ENCODE measurements around the gene EXOSC5.
"Not testable (repeated sequence)": the region's sequence is repeated elsewhere in the genome, so short reads cannot be mapped to it uniquely, and the experiment has no call there.

Gene EXOSC5

DNA sequence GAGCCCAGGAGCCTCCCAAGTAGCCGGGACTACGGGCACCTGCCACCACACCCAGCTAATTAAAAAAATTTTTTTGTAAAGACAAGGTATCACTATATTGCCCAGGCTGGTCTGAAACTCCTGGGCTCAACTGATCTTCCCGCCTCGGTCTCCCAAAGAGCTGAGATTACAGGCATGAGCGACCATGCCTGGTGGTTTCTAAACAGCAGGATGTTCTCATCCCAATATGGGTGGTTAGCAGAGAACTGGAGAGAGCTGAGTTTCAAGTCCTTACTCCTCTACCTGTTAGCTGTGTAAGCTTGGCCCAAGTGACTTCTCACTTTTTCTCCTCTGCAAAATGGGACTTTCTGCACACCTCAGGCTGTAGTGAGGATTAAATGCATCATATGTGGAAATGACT, 12.8 kb downstream of the EXOSC5 start:
- Histone ChIP-seq H3K9ac (ENCODE audit: low read depth, low read length) (no peak overlapping the region), H3K36me3 (ENCODE audit: insufficient read depth, low read length) (peaks cover 50% of the 10 kb centered on the region), H3K27me3 (ENCODE audit: insufficient read depth, low read length, poor library complexity) (no peaks in the 10 kb centered on the region), H3K79me2 (ENCODE audit: insufficient read depth, low read length) (no peaks in the 10 kb centered on the region), H2AFZ (ENCODE audit: low read depth, low read length) (no peak overlapping the region), H3K9me3 (ENCODE audit: insufficient read depth, low read length, severe bottlenecking) (no peaks in the 10 kb centered on the region), H3K4me2 (ENCODE audit: insufficient read depth, low read length) (no peak overlapping the region), H4K20me1 (ENCODE audit: insufficient read depth, low read length) (no peaks in the 10 kb centered on the region; the same call in 1 of the 2 replicates), H3K4me1 (ENCODE audit: insufficient read depth, low read length) (no peaks in the 10 kb centered on the region), H3K4me3 (ENCODE audit: low read depth in 1 of 2, low read length in 2 of 2) (no peak overlapping the region), H3K27ac (ENCODE audit: low read length) (no peak overlapping the region)
- no peak for DNase-seq
- no peak for TF ChIP-seq EZH2 (IDR thresholded peaks at IDR 0.05; ENCODE audit: borderline replicate concordance, low read depth, low read length, severe bottlenecking)
- TF ChIP-seq, protein P1, sequence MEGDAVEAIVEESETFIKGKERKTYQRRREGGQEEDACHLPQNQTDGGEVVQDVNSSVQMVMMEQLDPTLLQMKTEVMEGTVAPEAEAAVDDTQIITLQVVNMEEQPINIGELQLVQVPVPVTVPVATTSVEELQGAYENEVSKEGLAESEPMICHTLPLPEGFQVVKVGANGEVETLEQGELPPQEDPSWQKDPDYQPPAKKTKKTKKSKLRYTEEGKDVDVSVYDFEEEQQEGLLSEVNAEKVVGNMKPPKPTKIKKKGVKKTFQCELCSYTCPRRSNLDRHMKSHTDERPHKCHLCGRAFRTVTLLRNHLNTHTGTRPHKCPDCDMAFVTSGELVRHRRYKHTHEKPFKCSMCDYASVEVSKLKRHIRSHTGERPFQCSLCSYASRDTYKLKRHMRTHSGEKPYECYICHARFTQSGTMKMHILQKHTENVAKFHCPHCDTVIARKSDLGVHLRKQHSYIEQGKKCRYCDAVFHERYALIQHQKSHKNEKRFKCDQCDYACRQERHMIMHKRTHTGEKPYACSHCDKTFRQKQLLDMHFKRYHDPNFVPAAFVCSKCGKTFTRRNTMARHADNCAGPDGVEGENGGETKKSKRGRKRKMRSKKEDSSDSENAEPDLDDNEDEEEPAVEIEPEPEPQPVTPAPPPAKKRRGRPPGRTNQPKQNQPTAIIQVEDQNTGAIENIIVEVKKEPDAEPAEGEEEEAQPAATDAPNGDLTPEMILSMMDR (IDR thresholded peaks at IDR 0.05; ENCODE audit: borderline replicate concordance, extremely low read depth, low read length, poor library complexity, severe bottlenecking), result no peak
- no peak for ATAC-seq (ENCODE audit: insufficient read depth, low read depth)

DNA sequence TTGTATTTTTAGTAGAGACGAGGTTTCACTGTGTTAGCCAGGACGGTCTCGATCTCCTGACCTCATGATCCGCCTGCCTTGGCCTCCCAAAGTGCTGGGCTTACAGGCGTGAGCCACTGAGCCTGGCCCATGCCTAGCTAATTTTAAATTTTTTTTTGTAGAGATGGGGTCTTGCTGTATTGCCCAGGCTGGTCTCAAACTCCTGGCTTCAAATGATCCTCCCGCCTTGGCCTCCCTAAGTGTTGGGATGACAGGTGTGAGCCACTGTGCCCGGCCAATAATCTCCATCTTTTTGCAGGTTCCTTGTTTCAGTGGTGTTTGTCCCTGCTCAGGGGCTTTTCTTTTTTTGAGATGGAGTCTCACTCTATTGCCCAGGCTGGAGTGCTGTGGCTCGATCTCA, 15.6 kb downstream of the EXOSC5 start:
- H3K36me3 ChIP-seq (ENCODE audit: insufficient read depth, low read length), result peaks cover 25% of the 10 kb centered on the region
- H3K9me3 ChIP-seq (ENCODE audit: insufficient read depth, low read length, severe bottlenecking); H3K4me2 ChIP-seq (ENCODE audit: insufficient read depth, low read length); ATAC-seq (ENCODE audit: insufficient read depth, low read depth); H2AFZ ChIP-seq (ENCODE audit: low read depth, low read length); H3K9ac ChIP-seq (ENCODE audit: low read depth, low read length); DNase-seq; H3K27ac ChIP-seq (ENCODE audit: low read length); H3K27me3 ChIP-seq (ENCODE audit: insufficient read depth, low read length, poor library complexity); H3K4me1 ChIP-seq (ENCODE audit: insufficient read depth, low read length); H3K79me2 ChIP-seq (ENCODE audit: insufficient read depth, low read length); H4K20me1 ChIP-seq (ENCODE audit: insufficient read depth, low read length); H3K4me3 ChIP-seq (ENCODE audit: low read depth in 1 of 2, low read length in 2 of 2): not testable (repeated sequence)

DNA sequence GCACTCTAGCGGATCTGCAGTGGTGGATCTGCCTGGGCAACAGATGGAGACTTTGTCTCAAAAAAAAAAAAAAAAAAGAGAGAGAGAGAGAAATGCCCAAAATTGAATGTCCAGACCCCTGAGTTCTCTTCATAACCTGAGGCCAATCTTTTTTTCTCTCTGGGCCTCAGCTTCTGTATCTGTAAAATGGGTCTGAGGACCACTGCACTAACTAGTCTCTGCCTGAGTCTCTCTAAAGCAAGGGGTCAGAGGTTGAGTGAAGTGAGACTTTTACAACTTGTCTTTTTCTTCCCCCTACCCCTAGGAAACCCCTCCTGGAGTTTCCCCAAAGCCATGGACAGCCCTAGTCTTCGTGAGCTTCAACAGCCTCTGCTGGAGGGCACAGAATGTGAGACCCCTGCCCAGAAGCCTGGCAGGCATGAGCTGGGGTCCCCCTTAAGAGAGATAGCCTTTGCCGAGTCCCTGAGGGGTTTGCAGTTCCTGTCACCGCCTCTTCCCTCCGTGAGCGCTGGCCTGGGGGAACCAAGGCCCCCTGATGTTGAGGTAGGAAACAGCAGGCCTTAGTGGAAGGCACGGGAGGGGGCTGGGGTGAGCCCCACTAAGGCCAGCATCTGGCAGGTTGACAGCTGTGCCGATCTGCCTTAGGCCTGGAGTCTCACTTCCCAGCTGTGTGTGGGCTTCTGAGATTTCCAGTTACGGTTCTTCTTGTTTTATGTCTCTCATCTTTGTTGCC, 19.0 kb downstream of the EXOSC5 start:
- H3K36me3 ChIP-seq (ENCODE audit: insufficient read depth, low read length), result peaks cover 9% of the 10 kb centered on the region
- H3K27ac ChIP-seq (ENCODE audit: low read length), result no peak overlapping the region
- ATAC-seq (ENCODE audit: insufficient read depth, low read depth), result 0 out of 3 replicates have a peak, but pooled peaks have one; percentile 24
- H3K27me3 ChIP-seq (ENCODE audit: insufficient read depth, low read length, poor library complexity), result no peaks in the 10 kb centered on the region
- TF ChIP-seq, protein P1 (IDR thresholded peaks at IDR 0.05; ENCODE audit: borderline replicate concordance, extremely low read depth, low read length, poor library complexity, severe bottlenecking), result no peak
- H3K4me3 ChIP-seq (ENCODE audit: low read depth in 1 of 2, low read length in 2 of 2), result no peak overlapping the region
- H3K4me1 ChIP-seq (ENCODE audit: insufficient read depth, low read length), result no peaks in the 10 kb centered on the region
- H3K79me2 ChIP-seq (ENCODE audit: insufficient read depth, low read length), result no peaks in the 10 kb centered on the region
- DNase-seq, result no peak
- no peak overlapping the region for H3K9ac ChIP-seq (ENCODE audit: low read depth, low read length)
- H2AFZ ChIP-seq (ENCODE audit: low read depth, low read length), result no peak overlapping the region
- no peaks in the 10 kb centered on the region; the same call in 1 of the 2 replicates for H4K20me1 ChIP-seq (ENCODE audit: insufficient read depth, low read length)
- no peak overlapping the region for H3K4me2 ChIP-seq (ENCODE audit: insufficient read depth, low read length)
- no peaks in the 10 kb centered on the region for H3K9me3 ChIP-seq (ENCODE audit: insufficient read depth, low read length, severe bottlenecking)

DNA sequence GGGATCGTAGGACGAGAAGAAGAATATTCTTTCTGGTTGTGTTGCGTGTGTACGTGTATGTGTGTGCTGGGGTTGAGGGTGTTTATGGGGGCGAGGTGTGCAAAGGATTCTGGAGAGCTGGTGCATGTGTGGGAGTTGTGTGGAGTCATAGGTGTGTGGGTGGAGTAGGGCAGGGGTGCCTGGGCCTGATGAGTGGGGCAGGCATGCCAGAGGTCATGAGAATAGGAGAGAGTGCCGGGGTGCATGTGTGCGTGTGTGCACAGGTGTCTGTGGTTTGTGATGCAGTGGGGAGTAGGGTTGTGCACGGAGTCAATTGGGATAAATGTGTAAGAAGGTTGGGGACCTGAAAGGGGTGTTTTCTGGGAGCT, 20.2 kb downstream of the EXOSC5 start:
- TF ChIP-seq EZH2 (IDR thresholded peaks at IDR 0.05; ENCODE audit: borderline replicate concordance, low read depth, low read length, severe bottlenecking), result no peak
- TF ChIP-seq, protein P1 (IDR thresholded peaks at IDR 0.05; ENCODE audit: borderline replicate concordance, extremely low read depth, low read length, poor library complexity, severe bottlenecking), result no peak
- no peak overlapping the region for H2AFZ ChIP-seq (ENCODE audit: low read depth, low read length)
- H3K4me2 ChIP-seq (ENCODE audit: insufficient read depth, low read length), result no peak overlapping the region
- no peaks in the 10 kb centered on the region for H3K27me3 ChIP-seq (ENCODE audit: insufficient read depth, low read length, poor library complexity)
- no peak for DNase-seq
- H3K9ac ChIP-seq (ENCODE audit: low read depth, low read length), result no peak overlapping the region
- no peak overlapping the region for H3K27ac ChIP-seq (ENCODE audit: low read length)
- no peak overlapping the region for H3K4me3 ChIP-seq (ENCODE audit: low read depth in 1 of 2, low read length in 2 of 2)
- H4K20me1 ChIP-seq (ENCODE audit: insufficient read depth, low read length), result no peaks in the 10 kb centered on the region
- no peaks in the 10 kb centered on the region for H3K79me2 ChIP-seq (ENCODE audit: insufficient read depth, low read length)
- no peak for ATAC-seq (ENCODE audit: insufficient read depth, low read depth)
- no peaks in the 10 kb centered on the region for H3K9me3 ChIP-seq (ENCODE audit: insufficient read depth, low read length, severe bottlenecking)
- H3K36me3 ChIP-seq (ENCODE audit: insufficient read depth, low read length), result no peaks in the 10 kb centered on the region
- H3K4me1 ChIP-seq (ENCODE audit: insufficient read depth, low read length), result no peaks in the 10 kb centered on the region
